ENCODE data around the gene CHD5. TPM values are rescaled to one million over a fixed set of nuclear protein-coding genes. Genes with fewer than 3 reads are reported as not detected.

CHD5 gene
- total RNA-seq, 1 experiment from 2014 or later, result 1.6 TPM

GRCh38 chr1:6163973-6164617, 16.0 kb downstream of the CHD5 start:
- Histone ChIP-seq H3K23ac (ENCODE audit: insufficient read length, low read depth, low read length) (no peak overlapping the region), H3K4ac (ENCODE audit: low read depth, low read length) (no peak overlapping the region), H2BK120ac (ENCODE audit: low read depth, low read length, poor library complexity, severe bottlenecking) (no peak overlapping the region), H3K56ac (ENCODE audit: insufficient read length, low read depth, low read length) (no peak overlapping the region), H2BK5ac (ENCODE audit: insufficient read length, low read length) (no peak overlapping the region), H2BK12ac (ENCODE audit: insufficient read length, low read depth, low read length) (no peak overlapping the region), H3K79me2 (ENCODE audit: insufficient read depth, low read length) (no peaks in the 10 kb centered on the region), H2BK15ac (ENCODE audit: low read depth, low read length) (no peak overlapping the region), H3K18ac (ENCODE audit: insufficient read length, low read depth, low read length) (no peak overlapping the region), H3K14ac (ENCODE audit: insufficient read depth, low read length) (no peak overlapping the region), H4K8ac (replicated peaks; ENCODE audit: insufficient read length, low read depth, low read length) (no peak overlapping the region), H3K4me1 (ENCODE audit: insufficient read depth, low read length) (no peaks in the 10 kb centered on the region), H3K23me2 (ENCODE audit: insufficient read length, low read depth, low read length, poor library complexity, severe bottlenecking) (no peaks in the 10 kb centered on the region), H3K27ac (ENCODE audit: insufficient read length, low read depth, low read length) (no peak overlapping the region), H2AK5ac (ENCODE audit: insufficient read length, low read length) (no peak overlapping the region), H3K4me2 (ENCODE audit: insufficient read depth, insufficient read length, low read length) (no peak overlapping the region), H2BK20ac (ENCODE audit: low read depth, low read length, poor library complexity, severe bottlenecking) (no peak overlapping the region), H2AFZ (ENCODE audit: low read length) (no peak overlapping the region), H4K20me1 (ENCODE audit: control insufficient read depth, insufficient read depth, insufficient read length) (no peaks in the 10 kb centered on the region), H3K27me3 (ENCODE audit: insufficient read depth, low read length) (no peaks in the 10 kb centered on the region), H4K5ac (ENCODE audit: insufficient read length, low read depth, low read length) (no peak overlapping the region), H3T11ph (ENCODE audit: low read length) (no peak overlapping the region), H3K9me3 (ENCODE audit: control insufficient read depth, low read depth, low read length) (no peaks in the 10 kb centered on the region), H4K91ac (ENCODE audit: insufficient read length, low read depth, low read length) (no peak overlapping the region), H3K79me1 (ENCODE audit: insufficient read depth, low read depth, low read length, poor library complexity, severe bottlenecking) (no peaks in the 10 kb centered on the region), H3K9ac (ENCODE audit: extremely low read depth, insufficient read length, low read length) (no peak overlapping the region)
- Mint-ChIP-seq H3K4me1 (peaks cover 8 to 21% of the 10 kb centered on the region in 2 experiments), H3K36me3 (ENCODE audit: insufficient read depth in 1 of 3, low read depth in 3 of 3) (no peaks in the 10 kb centered on the region), H3K27ac (no peak overlapping the region), H3K27me3 (ENCODE audit: low read depth) (peaks cover 11% of the 10 kb centered on the region), H3K4me3 (no peak overlapping the region), H3K9me3 (no peaks in the 10 kb centered on the region)
- TF ChIP-seq CTCF (conservative IDR thresholded peaks at IDR 0.05), result no peak
- no CpG with 5 or more reads among the region's 19 CpGs for WGBS (ENCODE audit: extremely low coverage, insufficient read length, low lambda C conversion rate)
- no peak for DNase-seq
